Bronchial epithelial cell (primary cell): ENCODE results near the gene DBNDD1. TPM values are rescaled to one million over a fixed set of nuclear protein-coding genes. Genes with fewer than 3 reads are reported as not detected.

Experiments used
- DNase-seq: peaks from one replicate; pipeline ENCODE4 v3.0.0-alpha.2; 2010; ENCODE audit warnings: low read depth
- FAIRE-seq: peaks from 2 replicates; lab custom pipeline; 2011; peaks lifted over from hg19 to GRCh38; lab: Jason Lieb, UNC
- H3K27me3 ChIP-seq: 2 replicates; pipeline ENCODE4 v1.5.1; 2011; ENCODE audit warnings: low read length; ENCODE audit not compliant: control insufficient read depth, insufficient read depth
- H3K36me3 ChIP-seq: 2 replicates; pipeline ENCODE4 v1.5.1; 2011; ENCODE audit warnings: low read length; ENCODE audit not compliant: control insufficient read depth, insufficient read depth
- H3K4me3 ChIP-seq: 2 replicates; pipeline ENCODE4 v1.5.1; 2011; ENCODE audit warnings: mild to moderate bottlenecking, low read depth, low read length, control low read depth
- CTCF ChIP-seq: IDR thresholded peaks from 2 replicates; pipeline ENCODE4 v1.5.1; 2011; ENCODE audit warnings: mild to moderate bottlenecking, moderate library complexity, low read length, control low read depth, inconsistent platforms; ENCODE audit not compliant: insufficient read depth, severe bottlenecking
- total RNA-seq: library from RNA; depleted of rRNA; stranded (reverse); fragments of >200 nt; gene quantifications from 2 replicates; pipeline ENCODE4 v1.2.1, GENCODE V29; 2014

The DBNDD1 gene
- total RNA-seq, 1 donor from 2014 or later: 1.3 TPM

- Histone ChIP-seq H3K36me3 (no peaks in the 10 kb centered on the region), H3K27me3 (peaks cover 2% of the 10 kb centered on the region), H3K4me3 (no peak overlapping the region)
- FAIRE-seq: no peak
- no peak for DNase-seq
- TF ChIP-seq CTCF: no peak
These were observed 6.1 kb downstream of the DBNDD1 start for GRCh38 chr16:90012991-90013745.

- Histone ChIP-seq H3K36me3 (no peaks in the 10 kb centered on the region), H3K27me3 (peaks cover 2% of the 10 kb centered on the region), H3K4me3 (no peak overlapping the region)
- DNase-seq (no peak), FAIRE-seq (no peak)
- no peak for TF ChIP-seq CTCF
These were observed 7.3 kb downstream of the DBNDD1 start for GRCh38 chr16:90011908-90012501.

GRCh38 chr16:90011508-90011819 lies 7.8 kb downstream of the DBNDD1 start:
- TF ChIP-seq CTCF: no peak
- Histone ChIP-seq H3K27me3 (peaks cover 2% of the 10 kb centered on the region), H3K36me3 (no peaks in the 10 kb centered on the region), H3K4me3 (no peak overlapping the region)
- FAIRE-seq: no peak
- no peak for DNase-seq

- Histone ChIP-seq H3K27me3 (no peaks in the 10 kb centered on the region), H3K36me3 (no peaks in the 10 kb centered on the region), H3K4me3 (no peak overlapping the region)
- no peak for TF ChIP-seq CTCF
- DNase-seq (no peak), FAIRE-seq (no peak)
These were observed 8.4 kb downstream of the DBNDD1 start for GRCh38 chr16:90010676-90011507.

- Histone ChIP-seq H3K4me3 (no peak overlapping the region), H3K36me3 (no peaks in the 10 kb centered on the region), H3K27me3 (no peaks in the 10 kb centered on the region)
- DNase-seq (no peak), FAIRE-seq (no peak)
- TF ChIP-seq CTCF: no peak
These were observed 9.9 kb downstream of the DBNDD1 start for GRCh38 chr16:90009172-90009899.
